ENCODE data around the gene MAP6. TPM values are rescaled to one million over a fixed set of nuclear protein-coding genes. Genes with fewer than 3 reads are reported as not detected.

MAP6 gene
- total RNA-seq, 1 donor from 2014 or later, result 8.6 TPM

DNA sequence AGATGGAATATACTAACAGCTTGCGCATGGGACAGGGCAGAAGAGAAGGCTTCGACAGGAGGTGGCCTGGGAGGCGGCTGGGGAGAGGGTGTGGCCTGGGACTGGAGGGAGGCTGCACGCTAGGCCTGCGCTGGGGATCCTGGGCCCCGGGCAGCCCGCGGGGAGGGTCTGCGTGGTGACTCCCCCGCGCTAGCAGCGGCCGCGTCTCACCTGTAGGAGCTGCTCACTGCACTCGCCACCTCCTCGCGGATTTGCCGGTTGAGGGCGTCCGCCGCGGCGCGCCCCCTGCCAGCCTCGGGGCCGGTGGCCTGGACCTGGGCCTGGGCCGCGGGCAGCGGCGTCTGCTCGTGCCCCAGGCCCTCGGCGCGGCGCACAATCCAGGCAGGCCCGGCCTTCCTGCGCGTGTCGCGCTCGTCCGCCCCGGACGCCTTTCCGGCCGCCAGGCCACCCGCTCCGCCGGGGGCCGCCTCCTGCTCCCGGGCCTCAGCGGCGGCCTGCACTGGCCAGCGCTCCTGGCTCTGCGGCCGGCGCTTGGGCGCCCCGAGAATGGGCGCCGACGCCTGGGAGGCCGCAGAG, 1.5 kb downstream of the MAP6 start:
- intact Hi-C loops (cut with micrococcal nuclease), result loop anchor here (5.0 to 10.0 kb wide), 2 partner anchors 85 to 777 kb away; partner anchors contain the start of gene EMSY

DNA sequence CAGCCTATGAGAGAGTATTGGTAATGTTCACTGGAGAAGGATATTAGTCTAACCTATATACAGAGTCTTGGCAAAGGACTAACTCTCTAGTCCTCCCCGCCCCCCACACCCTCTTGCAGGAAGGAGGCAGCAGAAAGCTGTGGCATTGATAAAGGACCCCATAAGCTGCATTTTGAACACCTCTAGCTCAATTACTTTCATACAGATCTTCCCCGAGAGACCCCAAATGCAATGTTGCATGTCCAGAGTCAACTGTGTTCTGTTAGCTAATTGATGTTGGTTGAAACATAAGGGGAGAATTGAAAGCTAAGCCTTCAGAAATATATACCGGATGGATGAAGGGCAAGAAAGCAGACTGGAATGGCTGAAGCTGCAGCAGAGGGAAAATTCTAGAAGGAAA, 2.8 kb downstream of the MAP6 start:
- intact Hi-C loops (cut with micrococcal nuclease), result loop anchor here (5.0 to 10.0 kb wide), 2 partner anchors 84 to 779 kb away; partner anchors contain the start of gene EMSY

DNA sequence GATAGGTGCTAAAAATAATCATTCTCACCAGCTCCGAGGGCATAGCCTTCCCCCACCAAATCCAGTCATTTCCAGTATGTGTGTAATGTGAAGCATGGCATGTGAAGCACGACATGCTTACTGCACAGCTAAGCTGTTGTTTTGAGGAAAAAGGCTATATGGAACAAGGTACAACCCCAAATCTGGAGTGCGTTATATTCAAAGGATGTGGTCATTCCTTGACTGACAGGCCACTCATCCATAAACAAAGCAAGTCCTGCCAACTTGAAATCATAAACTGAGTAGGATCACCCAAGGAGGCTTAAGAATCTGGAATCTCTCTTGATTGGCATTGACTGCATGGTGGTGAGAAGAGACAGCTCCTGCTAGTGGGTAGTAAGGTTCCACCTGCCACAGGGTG, 3.7 kb downstream of the MAP6 start:
- intact Hi-C loops (cut with micrococcal nuclease), result loop anchor here (5.0 to 10.0 kb wide), 2 partner anchors 83 to 780 kb away; partner anchors contain the start of gene EMSY

DNA sequence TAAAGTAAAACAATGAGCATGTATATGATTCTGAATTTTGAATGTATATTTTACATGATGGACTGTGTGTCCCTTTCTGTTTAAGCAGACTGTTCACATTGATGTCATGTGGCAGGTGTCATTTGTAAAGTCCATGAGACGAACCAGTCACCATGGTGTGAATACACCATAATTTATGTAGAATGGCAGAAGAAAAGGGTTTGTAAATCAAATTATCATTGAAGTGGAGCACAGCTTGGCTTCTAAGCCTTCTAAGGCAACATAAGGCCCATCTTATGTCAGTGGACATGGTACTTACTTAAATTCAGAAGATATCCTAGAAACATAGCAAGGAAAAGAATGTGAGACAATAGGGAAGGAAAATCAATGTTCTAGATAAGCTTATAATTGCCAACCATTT, 4.4 kb downstream of the MAP6 start:
- intact Hi-C loops (cut with micrococcal nuclease), result loop anchor here (10.0 kb wide), 1 partner anchor 780 kb away; the partner anchor contains the start of gene EMSY

GRCh38 chr11:75663808-75664207, 5.0 kb downstream of the MAP6 start:
- intact Hi-C loops (cut with micrococcal nuclease), result loop anchor here (10.0 kb wide), 1 partner anchor 781 kb away; the partner anchor contains the start of gene EMSY

- intact Hi-C loops (cut with micrococcal nuclease), result loop anchor here (10.0 kb wide), 1 partner anchor 785 kb away; the partner anchor contains the start of gene EMSY
Observed at GRCh38 chr11:75659836-75660235, 9.0 kb downstream of the MAP6 start.

- intact Hi-C loops (cut with micrococcal nuclease), result no loop called here
Observed at GRCh38 chr11:75656044-75656727, 12.7 kb downstream of the MAP6 start.

GRCh38 chr11:75655605-75656004, 13.2 kb downstream of the MAP6 start:
- intact Hi-C loops (cut with micrococcal nuclease), result no loop called here

- intact Hi-C loops (cut with micrococcal nuclease), result no loop called here
Observed at GRCh38 chr11:75654314-75654713, 14.5 kb downstream of the MAP6 start.

DNA sequence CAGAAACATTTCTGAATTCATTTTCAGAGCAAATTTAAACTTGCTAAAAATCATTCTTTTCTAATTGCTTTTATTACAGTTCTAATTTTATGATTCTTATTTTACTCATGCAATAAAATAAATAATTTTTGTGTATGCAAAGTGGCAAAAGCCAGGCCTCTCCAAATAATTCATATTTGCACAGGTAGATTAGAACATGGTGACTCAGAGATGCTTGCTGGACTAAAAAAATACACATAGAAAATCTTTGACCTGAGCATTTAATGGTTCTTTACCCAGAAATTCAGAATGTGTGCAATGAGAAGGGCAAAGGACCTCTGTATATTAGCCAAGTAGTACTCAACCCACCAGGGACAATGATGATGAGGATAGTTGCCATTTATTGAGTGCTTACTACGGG, 15.3 kb downstream of the MAP6 start:
- intact Hi-C loops (cut with micrococcal nuclease), result no loop called here

DNA sequence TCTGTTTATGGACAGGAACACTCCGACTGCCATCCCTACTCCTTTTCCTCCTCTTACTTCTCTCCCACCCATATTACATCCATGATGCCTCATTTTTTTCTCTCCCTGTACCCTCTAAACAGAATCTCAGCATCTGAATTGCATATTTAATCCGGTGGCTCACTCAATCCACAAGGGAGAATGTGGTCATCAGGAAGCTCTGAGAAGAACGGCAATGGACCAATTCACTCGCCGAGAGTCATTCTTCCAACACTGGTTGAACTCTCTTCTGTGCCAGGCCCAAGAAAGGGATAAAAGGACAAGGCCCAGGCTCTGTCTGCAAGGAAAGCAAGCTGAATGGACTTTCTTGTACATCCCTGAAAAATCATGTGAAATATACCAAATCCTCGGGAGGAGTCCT, 15.9 kb downstream of the MAP6 start:
- intact Hi-C loops (cut with micrococcal nuclease), result no loop called here

- intact Hi-C loops (cut with micrococcal nuclease), result no loop called here
Observed at GRCh38 chr11:75651218-75651617, 17.6 kb downstream of the MAP6 start.

DNA sequence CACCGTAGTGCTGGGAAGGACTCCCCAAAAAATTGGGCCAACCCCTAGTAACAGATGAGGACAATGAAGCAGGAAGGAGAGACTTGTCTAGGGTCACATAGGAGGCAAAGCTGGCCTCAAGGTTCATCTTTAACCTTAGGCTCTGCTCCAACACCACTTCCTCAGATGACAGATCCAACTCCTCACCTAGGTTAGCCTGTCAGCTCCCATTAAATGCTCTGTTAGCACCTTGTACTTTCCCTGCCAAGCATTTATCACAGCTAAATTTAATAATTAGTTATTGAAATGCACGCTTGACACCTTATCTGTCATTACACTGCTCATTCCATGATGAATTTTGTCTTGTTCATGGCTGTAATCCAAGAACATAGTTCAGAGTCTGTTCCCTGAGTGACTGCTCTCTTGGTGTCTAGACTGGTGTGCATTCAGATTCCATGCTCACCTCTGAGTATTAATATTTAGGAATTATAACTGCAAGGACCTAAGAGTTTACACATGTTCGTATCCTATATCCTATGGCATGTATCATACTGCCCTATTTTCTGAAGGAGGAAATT, 18.6 kb downstream of the MAP6 start:
- intact Hi-C loops (cut with micrococcal nuclease), result no loop called here

DNA sequence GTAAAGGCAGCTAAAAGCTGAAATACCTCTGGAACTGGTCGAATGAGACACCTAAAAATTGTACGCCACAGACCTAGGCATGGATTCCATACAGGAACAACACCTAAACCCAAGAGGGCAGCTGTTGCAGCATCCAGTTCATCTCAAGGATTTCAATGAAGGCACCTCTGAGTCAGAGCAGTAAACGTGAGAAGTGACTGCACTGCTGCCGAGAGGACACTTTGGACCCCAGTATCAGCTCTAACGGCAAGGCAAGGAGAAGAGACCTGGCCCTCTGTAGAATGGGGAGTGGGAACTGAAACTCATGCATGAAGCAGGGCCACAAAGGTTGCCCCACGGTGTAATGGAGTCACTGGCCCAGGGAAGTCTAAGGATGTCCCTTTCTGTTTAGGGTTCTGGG, 23.9 kb downstream of the MAP6 start:
- intact Hi-C loops (cut with micrococcal nuclease), result no loop called here

- intact Hi-C loops (cut with micrococcal nuclease), result no loop called here
Observed at GRCh38 chr11:75644370-75644769, 24.5 kb downstream of the MAP6 start.

- intact Hi-C loops (cut with micrococcal nuclease), result no loop called here
Observed at GRCh38 chr11:75642402-75643113, 26.3 kb downstream of the MAP6 start.

GRCh38 chr11:75639762-75640181, 29.1 kb downstream of the MAP6 start:
- intact Hi-C loops (cut with micrococcal nuclease), result no loop called here

- intact Hi-C loops (cut with micrococcal nuclease), result no loop called here
Observed at GRCh38 chr11:75637998-75638397, 30.8 kb downstream of the MAP6 start.

DNA sequence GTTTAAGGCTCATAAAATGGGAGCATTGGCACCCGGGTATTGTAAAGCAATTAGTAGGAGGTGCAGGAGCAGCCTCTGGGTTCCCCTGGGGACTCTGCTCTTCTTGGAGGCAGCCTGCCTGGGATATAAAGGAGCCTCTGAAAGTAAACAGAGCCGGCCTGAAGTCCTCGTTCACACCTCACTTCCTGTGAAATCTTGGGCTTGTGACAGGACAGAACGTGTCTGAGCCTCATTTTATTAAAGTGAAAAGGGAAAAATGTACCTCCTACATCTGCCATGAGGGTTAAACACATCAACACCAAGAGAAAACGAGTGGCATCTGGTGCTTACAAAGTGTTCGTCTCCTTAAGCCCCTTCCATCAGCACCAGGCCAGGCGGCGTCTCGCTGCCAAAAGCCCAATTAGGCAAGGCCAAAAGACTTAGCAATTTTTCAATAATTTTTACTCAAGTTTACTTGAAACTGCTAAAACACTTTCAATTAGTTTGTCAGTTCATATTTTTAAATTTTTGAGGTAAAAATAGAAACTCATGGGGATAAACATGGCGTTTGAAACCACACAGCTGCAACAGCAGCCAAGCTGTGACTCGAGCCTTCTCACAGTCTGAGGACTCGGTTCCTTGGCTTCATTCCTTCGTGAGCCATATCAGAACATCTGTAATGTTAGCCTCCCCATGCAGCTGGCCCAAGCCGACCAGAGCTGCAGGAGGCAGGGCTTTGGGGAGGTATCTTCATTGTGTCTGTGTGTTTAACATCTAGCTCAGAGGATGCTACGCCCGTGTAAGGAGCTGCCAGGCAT, 33.6 kb downstream of the MAP6 start:
- intact Hi-C loops (cut with micrococcal nuclease), result no loop called here

DNA sequence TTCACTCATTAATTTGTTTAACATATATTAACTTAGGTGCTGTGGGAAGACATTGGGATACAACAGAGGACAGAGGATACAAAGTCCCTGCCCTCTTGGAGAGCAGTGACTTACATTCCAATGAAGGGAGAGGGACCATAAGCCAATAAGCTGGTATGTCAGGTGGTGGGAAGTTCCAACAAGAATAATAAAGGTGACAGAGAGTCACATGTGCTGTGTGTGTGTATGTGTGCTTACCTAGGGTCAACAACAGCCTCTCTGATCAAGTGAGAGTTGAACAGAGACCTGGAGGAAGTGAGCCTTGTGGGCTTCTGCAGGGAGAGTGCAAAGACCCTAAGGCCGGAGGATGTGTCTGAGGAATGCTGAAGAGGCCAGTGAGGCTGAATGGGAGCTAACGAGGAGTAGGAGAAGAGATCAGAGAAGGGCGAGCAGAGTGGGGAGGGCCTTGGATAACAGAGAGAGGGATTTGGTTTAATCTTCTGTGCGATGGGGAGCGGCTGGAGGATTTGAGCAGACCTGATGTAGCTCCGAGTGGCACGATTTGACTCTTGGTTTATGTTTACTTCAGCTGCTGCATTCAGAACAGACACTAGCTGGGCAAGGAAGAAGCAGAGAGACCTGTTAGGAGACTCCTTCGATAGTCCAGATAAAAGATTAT, 35.3 kb downstream of the MAP6 start:
- intact Hi-C loops (cut with micrococcal nuclease), result no loop called here
